Muscle layer of colon (tissue), 2 donors: ENCODE results near the gene CHMP6.

Source experiments
- H3K27ac ChIP-seq: one replicate; pipeline ENCODE4 v1.7.0; 2013; ENCODE audit warnings: low read depth, mild to moderate bottlenecking, low read length, moderate library complexity
- H3K27me3 ChIP-seq, 2 donors: one replicate each; pipeline ENCODE4 v1.7.0; 2013; ENCODE audit warnings: low read length in 2 of 2, mild to moderate bottlenecking in 2 of 2; ENCODE audit not compliant: insufficient read depth in 2 of 2, control insufficient read depth in 1 of 2
- H3K36me3 ChIP-seq: one replicate; pipeline ENCODE4 v1.7.0; 2013; ENCODE audit warnings: mild to moderate bottlenecking, low read length; ENCODE audit not compliant: insufficient read depth
- H3K4me1 ChIP-seq: one replicate; pipeline ENCODE4 v1.7.0; 2013; ENCODE audit warnings: mild to moderate bottlenecking, low read length; ENCODE audit not compliant: insufficient read depth
- H3K4me3 ChIP-seq, 2 donors: one replicate each; pipeline ENCODE4 v1.7.0; 2013; ENCODE audit warnings: low read length in 2 of 2, low read depth in 1 of 2, mild to moderate bottlenecking in 1 of 2, moderate library complexity in 1 of 2
- H3K9ac ChIP-seq: one replicate; pipeline ENCODE4 v1.7.0; 2013; ENCODE audit warnings: low read length
- H3K9me3 ChIP-seq: one replicate; pipeline ENCODE4 v1.7.0; 2013; ENCODE audit warnings: mild to moderate bottlenecking, low read length
- donor health status: abdominal sarcoma.
- donor health status: Adenocarcinoma of cecum.

Gene CHMP6

DNA sequence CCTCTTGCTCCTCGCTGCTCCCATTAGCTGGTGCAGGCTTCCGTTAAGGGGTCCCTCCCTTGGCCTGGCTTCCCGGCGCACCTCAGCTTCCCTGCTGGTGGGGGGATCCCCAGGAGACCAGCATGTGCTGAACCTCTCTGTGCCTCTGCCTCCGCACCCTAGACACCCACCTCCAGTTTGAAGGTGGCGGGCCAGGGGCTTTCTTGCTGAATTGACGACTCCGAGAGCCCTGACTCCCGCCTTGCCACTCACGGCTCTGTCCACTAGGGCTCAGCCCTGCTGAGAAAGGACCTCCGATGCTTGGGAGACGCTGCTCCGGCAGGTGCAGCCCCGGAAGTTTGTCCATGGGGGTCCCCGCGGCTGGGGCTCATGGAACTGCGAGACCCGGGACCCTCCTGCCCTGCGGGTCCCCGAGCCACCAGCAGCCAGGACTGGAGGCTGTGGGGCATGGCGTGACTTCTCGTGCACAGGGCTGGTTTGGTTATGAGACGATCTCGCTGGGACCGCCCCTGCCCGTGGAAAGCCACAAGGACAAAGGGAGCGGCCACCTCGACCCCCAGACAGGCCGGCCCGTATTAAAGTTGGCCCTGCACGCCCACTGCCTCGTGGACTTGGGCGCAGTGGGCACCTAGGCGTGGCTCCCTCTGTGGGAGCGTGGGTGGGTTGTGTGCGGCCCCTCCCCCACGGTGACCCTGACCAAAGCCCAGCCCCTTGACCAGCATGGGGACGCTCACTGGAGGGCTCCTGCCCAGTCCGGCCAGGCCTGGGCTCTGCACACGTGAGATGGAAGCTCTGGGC lies 8.1 kb downstream of the CHMP6 start:
- Histone ChIP-seq H3K9me3 (no peaks in the 10 kb centered on the region), H3K4me3 (no peak overlapping the region), H3K27me3 (peaks cover 3 to 12% of the 10 kb centered on the region in 2 donors), H3K36me3 (peaks cover 30% of the 10 kb centered on the region), H3K27ac (no peak overlapping the region), H3K9ac (no peak overlapping the region), H3K4me1 (peaks cover 15% of the 10 kb centered on the region)

DNA sequence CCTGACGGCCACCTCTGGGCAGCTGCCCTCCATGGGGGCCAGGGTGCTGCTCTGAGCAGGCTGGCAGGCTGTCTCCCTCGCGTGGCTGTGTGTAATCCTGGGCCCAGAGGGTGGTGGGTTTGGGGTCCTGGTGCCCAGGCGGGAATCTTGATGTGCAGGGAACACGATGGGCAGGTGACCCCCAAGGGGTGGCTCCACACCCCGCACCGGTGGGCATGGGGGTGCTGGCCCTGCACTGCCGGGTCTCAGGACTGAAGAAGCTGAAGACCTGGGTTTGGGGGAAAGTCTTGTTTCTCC lies 8.6 kb downstream of the CHMP6 start:
- no peak overlapping the region for H3K9ac ChIP-seq
- no peaks in the 10 kb centered on the region for H3K9me3 ChIP-seq
- H3K4me3 ChIP-seq, result no peak overlapping the region
- no peak overlapping the region for H3K27ac ChIP-seq
- peaks cover 16% of the 10 kb centered on the region for H3K4me1 ChIP-seq
- H3K36me3 ChIP-seq, result peaks cover 27% of the 10 kb centered on the region
- peaks cover 7 to 17% of the 10 kb centered on the region in 2 donors for H3K27me3 ChIP-seq

DNA sequence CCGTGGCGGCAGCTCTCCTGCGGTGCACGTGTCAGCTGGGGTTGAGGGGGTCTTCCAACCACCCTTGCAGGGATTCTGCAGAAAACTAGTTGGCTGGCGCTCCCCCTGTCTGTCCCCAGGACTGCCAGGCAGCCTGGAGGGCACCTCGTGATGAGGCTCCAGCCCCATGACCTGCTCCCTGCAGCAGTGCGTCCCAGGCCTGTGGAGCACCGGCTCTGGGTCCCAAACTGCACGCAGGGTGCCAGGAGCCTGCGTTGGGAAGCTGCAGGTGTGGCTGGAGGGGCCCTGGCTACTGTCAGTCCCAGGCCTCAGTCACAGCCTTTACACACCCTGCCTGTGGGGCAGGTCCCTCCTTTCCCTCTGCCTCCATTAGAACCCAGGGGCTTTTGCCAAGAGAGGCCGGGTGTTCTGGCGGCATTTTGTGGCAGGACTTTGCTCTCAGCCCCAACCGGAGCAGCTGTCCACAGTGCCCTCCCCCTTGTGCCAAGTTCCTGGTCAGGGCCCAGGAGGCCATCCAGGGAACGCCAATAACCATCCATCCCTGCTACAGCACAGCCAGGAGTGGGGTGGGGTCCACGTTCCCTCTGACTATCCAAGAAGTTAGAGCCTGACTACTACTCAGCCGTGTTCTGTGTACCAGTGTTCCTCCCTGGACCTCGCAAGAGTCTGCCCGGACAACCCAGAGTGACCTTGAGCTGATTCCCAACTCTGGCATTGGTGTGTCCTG lies 9.2 kb downstream of the CHMP6 start:
- Histone ChIP-seq H3K4me1 (peaks cover 16% of the 10 kb centered on the region), H3K4me3 (no peak overlapping the region), H3K36me3 (peaks cover 21% of the 10 kb centered on the region), H3K9me3 (no peaks in the 10 kb centered on the region), H3K27me3 (peaks cover 7 to 17% of the 10 kb centered on the region in 2 donors), H3K9ac (no peak overlapping the region), H3K27ac (no peak overlapping the region)

DNA sequence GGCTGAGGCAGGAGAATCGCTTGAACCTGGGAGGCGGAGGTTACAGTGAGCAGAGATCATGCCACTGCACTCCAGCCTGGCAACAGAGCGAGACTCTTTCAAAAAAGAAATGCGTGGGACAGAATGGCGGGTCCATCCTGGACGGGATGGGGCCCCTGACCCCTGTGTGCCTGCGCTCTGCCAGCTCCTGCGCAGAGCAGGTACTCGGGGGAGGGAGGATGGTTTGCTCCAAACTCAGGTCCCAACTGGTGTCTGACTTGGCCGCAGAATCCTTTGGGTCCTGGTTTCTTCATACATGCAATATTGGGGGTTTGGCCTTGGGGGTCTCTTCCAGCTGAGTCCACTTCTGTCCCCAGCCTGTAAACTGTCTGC lies 10.4 kb downstream of the CHMP6 start:
- Histone ChIP-seq H3K36me3 (peaks cover 9% of the 10 kb centered on the region), H3K9me3 (no peaks in the 10 kb centered on the region), H3K9ac (no peak overlapping the region), H3K4me1 (peaks cover 16% of the 10 kb centered on the region), H3K27ac (no peak overlapping the region), H3K27me3 (peaks cover 7 to 17% of the 10 kb centered on the region in 2 donors), H3K4me3 (no peak overlapping the region)

DNA sequence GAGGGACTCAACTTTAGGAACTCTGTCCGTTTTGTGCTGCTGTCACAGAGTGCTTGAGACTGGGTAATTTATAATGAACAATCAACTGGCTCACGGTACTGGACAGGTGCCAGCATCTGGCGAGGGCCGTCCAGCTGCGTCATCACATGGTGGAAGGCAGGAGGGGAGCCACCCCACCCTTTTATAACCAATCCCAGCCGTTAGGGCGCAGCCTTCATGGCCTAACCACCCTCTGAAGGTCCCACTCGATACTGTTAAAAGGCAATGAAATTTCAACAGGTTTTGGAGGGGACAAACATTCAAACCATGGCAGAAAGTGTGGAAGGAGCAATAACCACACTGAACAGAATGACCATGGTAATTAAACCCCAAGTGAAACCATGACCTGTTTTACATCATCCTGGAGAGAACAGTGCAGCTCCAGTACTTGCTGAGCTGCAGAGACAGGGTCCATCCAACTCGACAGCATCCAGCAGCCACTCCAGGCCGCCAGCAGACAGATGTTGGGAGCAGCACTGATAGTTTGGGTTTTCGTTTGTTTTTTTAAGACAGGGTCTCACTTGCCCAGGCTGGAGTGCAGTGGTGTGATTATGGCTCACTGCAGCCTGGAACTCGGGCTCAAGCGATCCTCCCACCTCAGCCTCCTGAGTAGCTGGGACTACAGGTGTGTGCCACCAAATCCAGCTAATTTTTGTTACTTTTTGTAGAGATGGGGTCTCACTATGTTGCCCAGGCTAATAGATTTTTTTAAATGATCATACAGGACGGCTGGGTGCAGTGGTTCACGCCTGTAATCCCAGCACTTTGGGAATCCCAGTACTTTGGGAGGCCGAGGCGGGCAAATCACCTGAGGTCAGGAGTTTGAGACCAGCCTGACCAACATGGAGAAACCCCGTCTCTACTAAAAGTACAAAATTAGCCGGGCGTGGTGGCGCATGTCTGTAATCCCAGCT lies 11.0 kb downstream of the CHMP6 start:
- H3K9ac ChIP-seq, result no peak overlapping the region
- H3K4me1 ChIP-seq, result peaks cover 16% of the 10 kb centered on the region
- H3K4me3 ChIP-seq, result no peak overlapping the region
- no peak overlapping the region for H3K27ac ChIP-seq
- peaks cover 4% of the 10 kb centered on the region for H3K36me3 ChIP-seq
- H3K27me3 ChIP-seq, result peaks cover 7 to 17% of the 10 kb centered on the region in 2 donors
- H3K9me3 ChIP-seq, result no peaks in the 10 kb centered on the region

DNA sequence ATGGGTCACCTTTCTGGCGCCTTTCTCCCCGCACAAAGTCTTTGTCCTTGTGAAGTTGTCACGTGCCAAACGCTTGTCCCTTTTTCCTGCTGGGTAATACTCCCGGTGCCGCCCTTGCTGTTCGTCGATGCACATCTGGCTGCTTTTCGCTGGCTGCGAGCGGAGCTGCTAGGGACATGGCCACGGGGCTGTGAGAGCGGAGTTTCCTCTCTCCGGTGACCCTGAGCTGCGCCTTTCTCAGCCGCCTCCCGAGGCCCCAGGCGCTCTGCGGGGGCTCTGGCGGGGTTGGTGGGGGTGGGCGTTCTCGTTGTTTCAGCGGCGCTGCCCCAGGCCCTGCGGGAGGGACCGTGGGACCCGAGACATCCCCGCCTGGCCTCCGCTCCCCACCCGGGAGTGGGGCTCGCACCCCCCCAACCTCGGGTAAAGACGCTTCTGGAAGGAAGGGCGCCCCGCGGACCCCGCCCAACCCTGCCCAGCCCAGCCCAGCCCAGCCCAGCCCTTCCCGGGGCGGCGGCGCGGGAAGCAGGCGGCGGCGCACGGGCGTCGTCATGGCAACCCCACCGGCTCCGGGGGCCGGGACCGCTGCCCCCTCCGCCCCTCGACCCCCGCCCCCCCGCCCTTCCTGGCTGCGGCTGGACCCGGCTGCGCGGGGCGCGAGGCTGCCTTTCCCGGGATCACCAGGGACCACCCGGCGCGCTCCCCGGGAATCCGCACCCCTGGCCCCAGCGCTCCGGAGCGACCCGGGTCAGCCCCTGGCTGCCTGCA lies 12.3 kb downstream of the CHMP6 start:
- Histone ChIP-seq H3K27me3 (peaks cover 7 to 17% of the 10 kb centered on the region in 2 donors), H3K36me3 (no peaks in the 10 kb centered on the region), H3K4me3 (no peak overlapping the region), H3K9me3 (no peaks in the 10 kb centered on the region), H3K4me1 (peaks cover 16% of the 10 kb centered on the region), H3K27ac (no peak overlapping the region), H3K9ac (no peak overlapping the region)

DNA sequence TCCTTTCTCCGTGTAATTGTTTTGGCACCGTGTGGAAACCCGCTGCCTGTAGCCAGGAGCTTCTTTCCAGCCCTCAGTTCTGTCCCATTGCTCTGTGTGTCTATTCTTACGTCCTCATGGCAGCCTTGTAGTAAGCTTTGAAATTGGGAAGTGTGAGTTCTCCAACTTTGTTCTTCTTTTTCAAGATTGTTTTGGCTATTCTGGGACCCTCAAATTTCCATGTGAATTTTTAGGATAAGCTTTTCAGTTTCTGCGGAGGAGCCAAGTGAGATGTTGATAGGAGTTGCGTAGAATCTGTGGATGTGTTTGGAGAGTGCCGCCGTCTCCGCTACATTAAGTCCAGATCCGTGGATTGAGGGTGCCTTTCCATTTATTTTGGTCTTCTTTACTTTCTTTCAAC lies 15.2 kb downstream of the CHMP6 start:
- no peaks in the 10 kb centered on the region for H3K36me3 ChIP-seq
- no peak overlapping the region for H3K27ac ChIP-seq
- H3K9ac ChIP-seq, result no peak overlapping the region
- H3K4me1 ChIP-seq, result peaks cover 16% of the 10 kb centered on the region
- H3K9me3 ChIP-seq, result no peaks in the 10 kb centered on the region
- H3K27me3 ChIP-seq, result peaks cover 7 to 17% of the 10 kb centered on the region in 2 donors
- no peak overlapping the region for H3K4me3 ChIP-seq

DNA sequence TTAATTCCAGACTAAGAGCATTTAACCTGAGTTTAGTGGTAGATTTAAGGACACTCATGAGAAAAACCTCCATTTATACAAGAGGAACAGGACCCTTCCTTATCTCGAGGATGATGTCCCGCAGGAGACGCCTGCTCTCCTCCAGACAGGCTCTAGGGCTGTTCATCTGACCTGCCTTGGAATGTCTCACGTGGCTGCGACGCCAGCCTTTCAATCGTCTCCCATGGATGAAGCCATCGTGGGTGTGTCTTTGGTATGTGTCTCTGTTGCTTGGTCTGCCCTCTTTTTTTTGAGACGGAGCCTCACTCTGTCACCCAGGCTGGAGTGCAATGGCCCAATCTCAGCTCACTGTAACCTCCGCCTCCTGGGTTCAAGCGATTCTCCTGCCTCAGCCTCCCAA lies 16.5 kb downstream of the CHMP6 start:
- no peak overlapping the region for H3K4me3 ChIP-seq
- H3K27me3 ChIP-seq, result peaks cover 7 to 17% of the 10 kb centered on the region in 2 donors
- H3K9ac ChIP-seq, result no peak overlapping the region
- H3K27ac ChIP-seq, result no peak overlapping the region
- H3K36me3 ChIP-seq, result no peaks in the 10 kb centered on the region
- H3K4me1 ChIP-seq, result peaks cover 5% of the 10 kb centered on the region
- H3K9me3 ChIP-seq, result no peaks in the 10 kb centered on the region

DNA sequence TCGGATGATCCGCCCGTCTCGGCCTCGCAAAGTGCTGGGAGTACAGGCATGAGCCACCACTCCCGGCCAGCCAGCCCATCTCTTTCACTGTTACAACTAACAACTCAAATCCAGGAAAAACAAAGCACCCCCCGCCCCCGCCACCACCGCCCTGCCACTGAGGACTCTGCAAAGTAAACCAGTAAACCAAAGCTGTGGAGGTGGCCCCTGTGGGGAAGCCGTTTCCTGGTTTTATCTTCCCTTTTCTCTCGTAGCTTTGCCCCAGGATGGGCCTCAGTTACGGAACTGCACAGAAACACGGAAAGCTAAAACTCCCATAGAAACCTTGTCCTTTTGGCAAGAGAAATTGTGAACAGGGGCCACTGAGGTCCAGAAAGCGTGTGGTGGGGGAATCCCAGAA lies 17.5 kb downstream of the CHMP6 start:
- no peak overlapping the region for H3K9ac ChIP-seq
- H3K4me1 ChIP-seq, result peaks cover 5% of the 10 kb centered on the region
- H3K27ac ChIP-seq, result no peak overlapping the region

DNA sequence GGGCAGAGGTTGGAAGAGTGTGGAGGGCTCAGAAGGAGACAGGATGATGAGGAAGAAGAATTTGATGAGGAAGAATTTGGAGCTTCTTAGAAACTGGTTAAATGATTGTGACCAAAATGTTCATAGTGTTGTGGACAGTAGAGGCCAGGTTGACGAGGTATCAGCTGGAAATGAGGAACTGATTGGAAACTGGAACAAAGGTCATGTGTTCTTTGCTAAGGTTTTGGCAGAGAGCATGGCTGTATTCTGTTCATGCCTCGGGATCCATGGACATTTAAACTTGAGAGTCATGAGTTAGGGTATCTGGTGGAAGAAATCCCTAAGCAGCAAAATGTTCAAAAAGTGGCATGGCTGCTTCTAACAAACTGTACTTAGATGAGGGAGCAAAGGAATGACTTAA lies 19.3 kb downstream of the CHMP6 start:
- Histone ChIP-seq H3K9ac (no peak overlapping the region), H3K4me1 (no peaks in the 10 kb centered on the region)

More for the DNA sequence above, 17.5 kb downstream of the CHMP6 start:
- Histone ChIP-seq H3K36me3 (no peaks in the 10 kb centered on the region), H3K9me3 (no peaks in the 10 kb centered on the region), H3K4me3 (no peak overlapping the region), H3K27me3 (peaks cover 7 to 10% of the 10 kb centered on the region in 2 donors)

DNA sequence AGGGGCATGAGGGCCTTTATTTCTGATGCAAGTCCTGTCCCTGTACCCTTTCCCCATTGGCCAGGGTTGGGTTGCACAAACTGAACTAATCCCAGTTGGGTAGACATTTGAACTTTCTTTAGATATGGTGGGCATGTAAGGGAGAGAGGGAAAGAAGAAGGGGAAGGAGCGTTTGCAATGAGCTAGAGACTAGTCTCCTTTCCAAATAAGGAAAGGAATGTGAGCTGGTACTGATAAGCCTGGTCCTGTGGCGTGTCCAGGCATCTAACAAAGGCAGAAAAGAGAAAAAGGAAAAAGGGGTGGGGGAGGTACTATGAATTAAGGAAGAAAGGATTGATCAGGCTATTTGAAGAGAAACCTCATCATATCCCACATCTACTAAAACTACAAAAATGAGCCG lies 20.3 kb downstream of the CHMP6 start:
- H3K4me3 ChIP-seq, result no peak overlapping the region
- H3K27ac ChIP-seq, result no peak overlapping the region
- no peak overlapping the region for H3K9ac ChIP-seq
- H3K27me3 ChIP-seq, result no peaks in the 10 kb centered on the region
- H3K4me1 ChIP-seq, result no peaks in the 10 kb centered on the region
- no peaks in the 10 kb centered on the region for H3K36me3 ChIP-seq
- H3K9me3 ChIP-seq, result no peaks in the 10 kb centered on the region

More for the DNA sequence above, 19.3 kb downstream of the CHMP6 start:
- Histone ChIP-seq H3K4me3 (no peak overlapping the region), H3K36me3 (no peaks in the 10 kb centered on the region), H3K27me3 (no peaks in the 10 kb centered on the region), H3K9me3 (no peaks in the 10 kb centered on the region), H3K27ac (no peak overlapping the region)
